ENCODE results near the gene ADAM21. TPM values are rescaled to one million over a fixed set of nuclear protein-coding genes. Genes with fewer than 3 reads are reported as not detected.
"Not testable (repeated sequence)": the region's sequence is repeated elsewhere in the genome, so short reads cannot be mapped to it uniquely, and the experiment has no call there.

The ADAM21 gene
- total RNA-seq, 1 donor from 2014 or later, result not detected

DNA sequence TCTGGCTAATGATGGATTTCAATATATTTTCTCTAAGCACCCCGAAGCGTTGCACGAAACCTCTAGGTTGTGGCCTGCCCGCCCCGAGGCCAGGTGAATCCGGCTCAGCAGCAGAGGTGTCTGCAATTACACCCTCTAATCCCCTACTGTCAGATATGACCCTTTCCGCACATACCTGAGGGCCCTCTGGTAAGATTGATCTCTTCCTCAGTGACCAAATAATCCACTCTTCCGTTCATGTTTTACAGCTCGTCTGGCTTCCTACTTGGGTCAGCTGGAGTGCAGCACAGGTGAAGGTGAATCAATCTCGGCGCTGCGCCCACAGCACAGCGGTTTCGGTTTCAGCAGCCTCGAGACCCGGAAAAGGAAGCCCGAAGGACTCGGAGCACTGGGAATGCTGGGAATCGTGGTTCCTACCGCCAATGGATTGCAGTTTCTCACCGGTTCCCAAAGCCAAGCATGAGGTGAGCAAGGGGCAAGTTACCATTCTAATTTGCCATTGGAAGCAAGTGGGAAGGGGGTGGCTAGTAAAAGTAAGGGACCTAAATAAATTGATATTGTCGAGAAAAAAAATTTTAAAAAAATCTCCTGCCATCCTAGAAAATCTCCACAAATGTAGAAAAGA is 35.1 kb upstream of the ADAM21 start, which contains the start of gene SYNJ2BP:
Gene SYNJ2BP, minus strand, starts transcription at position 366 of the 625 bp plus-strand sequence. Its CDS starts 127 bp downstream, at position 239.
- no peak for DNase-seq (ENCODE audit: extremely low spot score, unreplicated experiment)

DNA sequence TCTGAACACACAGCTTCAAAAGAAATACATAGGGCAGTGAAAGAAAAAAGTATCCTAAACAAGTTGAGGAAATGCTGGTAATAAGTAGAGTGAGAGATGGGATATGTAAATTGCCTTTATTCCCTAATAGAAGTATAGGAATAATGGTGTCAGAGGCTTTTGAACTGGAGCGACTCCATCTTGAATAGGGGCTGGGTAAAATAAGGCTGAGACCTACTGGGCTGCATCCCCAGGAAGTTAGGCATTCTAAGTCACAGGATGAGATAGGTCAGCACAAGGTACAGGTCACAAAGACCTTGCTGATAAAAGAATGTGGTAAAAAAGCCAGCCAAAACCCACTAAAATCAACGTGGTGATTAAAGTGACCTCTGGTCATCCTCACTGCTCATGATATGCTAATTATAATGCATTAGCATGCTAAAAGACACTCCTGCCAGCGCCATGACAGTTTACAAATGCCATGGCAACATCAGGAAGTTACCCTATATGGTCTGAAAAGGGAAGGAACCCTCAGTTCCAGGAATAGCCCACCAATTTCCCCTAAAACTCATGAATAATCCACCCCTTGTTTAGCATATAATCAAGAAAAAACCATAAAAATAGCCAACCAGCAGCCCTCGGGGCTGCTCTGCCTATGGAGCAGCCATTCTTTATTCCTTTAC is 32.6 kb upstream of the ADAM21 start:
- DNase-seq (ENCODE audit: extremely low spot score, unreplicated experiment); H3K4me3 Mint-ChIP-seq (ENCODE audit: unreplicated experiment); H3K27ac Mint-ChIP-seq (ENCODE audit: unreplicated experiment); H3K36me3 Mint-ChIP-seq (ENCODE audit: unreplicated experiment); H3K9me3 Mint-ChIP-seq (ENCODE audit: unreplicated experiment): not testable (repeated sequence)
- Mint-ChIP-seq H3K27me3 (ENCODE audit: unreplicated experiment) (peaks cover 12% of the 10 kb centered on the region), H3K4me1 (ENCODE audit: unreplicated experiment) (peaks cover 20% of the 10 kb centered on the region)

More for the DNA sequence above, 35.1 kb upstream of the ADAM21 start, which contains the start of gene SYNJ2BP:
- TF ChIP-seq, protein P1, sequence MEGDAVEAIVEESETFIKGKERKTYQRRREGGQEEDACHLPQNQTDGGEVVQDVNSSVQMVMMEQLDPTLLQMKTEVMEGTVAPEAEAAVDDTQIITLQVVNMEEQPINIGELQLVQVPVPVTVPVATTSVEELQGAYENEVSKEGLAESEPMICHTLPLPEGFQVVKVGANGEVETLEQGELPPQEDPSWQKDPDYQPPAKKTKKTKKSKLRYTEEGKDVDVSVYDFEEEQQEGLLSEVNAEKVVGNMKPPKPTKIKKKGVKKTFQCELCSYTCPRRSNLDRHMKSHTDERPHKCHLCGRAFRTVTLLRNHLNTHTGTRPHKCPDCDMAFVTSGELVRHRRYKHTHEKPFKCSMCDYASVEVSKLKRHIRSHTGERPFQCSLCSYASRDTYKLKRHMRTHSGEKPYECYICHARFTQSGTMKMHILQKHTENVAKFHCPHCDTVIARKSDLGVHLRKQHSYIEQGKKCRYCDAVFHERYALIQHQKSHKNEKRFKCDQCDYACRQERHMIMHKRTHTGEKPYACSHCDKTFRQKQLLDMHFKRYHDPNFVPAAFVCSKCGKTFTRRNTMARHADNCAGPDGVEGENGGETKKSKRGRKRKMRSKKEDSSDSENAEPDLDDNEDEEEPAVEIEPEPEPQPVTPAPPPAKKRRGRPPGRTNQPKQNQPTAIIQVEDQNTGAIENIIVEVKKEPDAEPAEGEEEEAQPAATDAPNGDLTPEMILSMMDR (IDR thresholded peaks at IDR 0.05), result no peak
- H3K27me3 Mint-ChIP-seq (ENCODE audit: unreplicated experiment), result peaks cover 12% of the 10 kb centered on the region
- peak within 1 kb of the TSS; percentile 97 for H3K27ac Mint-ChIP-seq (ENCODE audit: unreplicated experiment)
- H3K9me3 Mint-ChIP-seq (ENCODE audit: unreplicated experiment), result no peaks in the 10 kb centered on the region
- peaks cover 21% of the 10 kb centered on the region for H3K4me1 Mint-ChIP-seq (ENCODE audit: unreplicated experiment)
- peaks cover 6% of the 10 kb centered on the region for H3K36me3 Mint-ChIP-seq (ENCODE audit: unreplicated experiment)
- H3K4me3 Mint-ChIP-seq (ENCODE audit: unreplicated experiment), result peak within 1 kb of the TSS; percentile 100

GRCh38 chr14:70422538-70422937 is 29.4 kb upstream of the ADAM21 start:
- H3K9me3 Mint-ChIP-seq (ENCODE audit: unreplicated experiment), result peaks cover 10% of the 10 kb centered on the region
- no peak for DNase-seq (ENCODE audit: extremely low spot score, unreplicated experiment)
- TF ChIP-seq, protein P1 (IDR thresholded peaks at IDR 0.05), result no peak
- H3K4me3 Mint-ChIP-seq (ENCODE audit: unreplicated experiment), result no peak overlapping the region
- no peaks in the 10 kb centered on the region for H3K36me3 Mint-ChIP-seq (ENCODE audit: unreplicated experiment)
- no peak overlapping the region for H3K27ac Mint-ChIP-seq (ENCODE audit: unreplicated experiment)
- H3K27me3 Mint-ChIP-seq (ENCODE audit: unreplicated experiment), result peaks cover 12% of the 10 kb centered on the region
- no peaks in the 10 kb centered on the region for H3K4me1 Mint-ChIP-seq (ENCODE audit: unreplicated experiment)

- H3K9me3 Mint-ChIP-seq (ENCODE audit: unreplicated experiment), result peaks cover 19% of the 10 kb centered on the region
- no peak overlapping the region for H3K27ac Mint-ChIP-seq (ENCODE audit: unreplicated experiment)
- no peaks in the 10 kb centered on the region for H3K4me1 Mint-ChIP-seq (ENCODE audit: unreplicated experiment)
- TF ChIP-seq, protein P1 (IDR thresholded peaks at IDR 0.05), result no peak
- no peaks in the 10 kb centered on the region for H3K36me3 Mint-ChIP-seq (ENCODE audit: unreplicated experiment)
- H3K4me3 Mint-ChIP-seq (ENCODE audit: unreplicated experiment), result no peak overlapping the region
- DNase-seq (ENCODE audit: extremely low spot score, unreplicated experiment), result no peak
- peaks cover 5% of the 10 kb centered on the region for H3K27me3 Mint-ChIP-seq (ENCODE audit: unreplicated experiment)
Measured at GRCh38 chr14:70425354-70425753, 26.6 kb upstream of the ADAM21 start.

- H3K9me3 Mint-ChIP-seq (ENCODE audit: unreplicated experiment), result peaks cover 27% of the 10 kb centered on the region
- not testable (repeated sequence) for H3K27me3 Mint-ChIP-seq (ENCODE audit: unreplicated experiment); H3K27ac Mint-ChIP-seq (ENCODE audit: unreplicated experiment); H3K4me1 Mint-ChIP-seq (ENCODE audit: unreplicated experiment); H3K4me3 Mint-ChIP-seq (ENCODE audit: unreplicated experiment); H3K36me3 Mint-ChIP-seq (ENCODE audit: unreplicated experiment); DNase-seq (ENCODE audit: extremely low spot score, unreplicated experiment)
Measured at GRCh38 chr14:70426555-70426954, 25.4 kb upstream of the ADAM21 start.

- no peak overlapping the region for H3K4me3 Mint-ChIP-seq (ENCODE audit: unreplicated experiment)
- H3K27me3 Mint-ChIP-seq (ENCODE audit: unreplicated experiment), result no peaks in the 10 kb centered on the region
- no peaks in the 10 kb centered on the region for H3K36me3 Mint-ChIP-seq (ENCODE audit: unreplicated experiment)
- peaks cover 49% of the 10 kb centered on the region for H3K9me3 Mint-ChIP-seq (ENCODE audit: unreplicated experiment)
- DNase-seq (ENCODE audit: extremely low spot score, unreplicated experiment), result no peak
- TF ChIP-seq, protein P1 (IDR thresholded peaks at IDR 0.05), result no peak
- no peaks in the 10 kb centered on the region for H3K4me1 Mint-ChIP-seq (ENCODE audit: unreplicated experiment)
- no peak overlapping the region for H3K27ac Mint-ChIP-seq (ENCODE audit: unreplicated experiment)
Measured at GRCh38 chr14:70436867-70437266, 15.1 kb upstream of the ADAM21 start.

All from osteocyte (in vitro differentiated cells).